PC-3 (cell line): ENCODE measurements around the gene USP17L25. TPM values are rescaled to one million over a fixed set of nuclear protein-coding genes. Genes with fewer than 3 reads are reported as not detected.
"Not testable (repeated sequence)": the region's sequence is repeated elsewhere in the genome, so short reads cannot be mapped to it uniquely, and the experiment has no call there.

Experiments
- ATAC-seq: fragments of 200-7000 bp; cut with Tn5 transposase; 2 replicates; pipeline ENCODE4 v1.9.1; 2020; ENCODE audit warnings: mild to moderate bottlenecking, moderate library complexity
- Bru-seq: library from RNA; stranded (reverse); fragments of 400-500 nt; gene quantifications from one replicate; lab custom pipeline; 2021; lab: Mats Ljungman, UMichigan
- BruChase-seq, 2 experiments: library from RNA; stranded (reverse); fragments of 400-500 nt; gene quantifications; one replicate each; lab custom pipeline; 2021; lab: Mats Ljungman, UMichigan
- BruUV-seq: library from RNA; stranded (reverse); fragments of 400-500 nt; replicated peaks from 2 replicates; lab custom pipeline; 2021; lab: Mats Ljungman, UMichigan
- CTCF ChIA-PET: fragments of 300-600 bp; sonication (Branson Sonifier 250); formaldehyde crosslinking; loops from one replicate; lab custom pipeline; 2022; ENCODE audit warnings: antibody characterized with exemption; lab: Charles Lee
- POLR2A ChIA-PET: fragments of 300-600 bp; sonication (Branson Sonifier 250); formaldehyde crosslinking; loops from one replicate; lab custom pipeline; 2022; ENCODE audit warnings: antibody characterized with exemption; ENCODE audit not compliant: unreplicated experiment; lab: Charles Lee
- DNase-seq: peaks from one replicate; pipeline ENCODE4 v3.0.0-alpha.2; 2015
- H2AFZ ChIP-seq: fragments of 300-600 bp; sonication (generic); 2 replicates; pipeline ENCODE4 v1.6.0; 2016; ENCODE audit warnings: antibody characterized with exemption, low read length
- H3F3A ChIP-seq: fragments of 300-600 bp; sonication (generic); one replicate; pipeline ENCODE4 v1.6.0; 2017; ENCODE audit warnings: antibody characterized with exemption, low read length, control low read depth, mild to moderate bottlenecking; ENCODE audit not compliant: unreplicated experiment
- H3K27ac ChIP-seq: fragments of 300-600 bp; sonication (generic); 2 replicates; pipeline ENCODE4 v1.5.1; 2016; ENCODE audit warnings: mild to moderate bottlenecking, low read length
- H3K27me3 ChIP-seq: fragments of 300-600 bp; sonication (generic); 2 replicates; pipeline ENCODE4 v1.6.1; 2016; ENCODE audit warnings: low read length, mixed read lengths
- H3K36me3 ChIP-seq: fragments of 300-600 bp; sonication (generic); 2 replicates; pipeline ENCODE4 v1.6.1; 2016; ENCODE audit warnings: low read depth, mixed run types, low read length, mixed read lengths
- H3K4me1 ChIP-seq: fragments of 300-600 bp; sonication (generic); 2 replicates; pipeline ENCODE4 v1.5.1; 2016; ENCODE audit warnings: low read length; ENCODE audit not compliant: insufficient read depth
- H3K4me2 ChIP-seq: fragments of 300-600 bp; sonication (generic); 2 replicates; pipeline ENCODE4 v1.6.0; 2016; ENCODE audit warnings: low read length
- H3K4me3 ChIP-seq: fragments of 300-600 bp; sonication (generic); 2 replicates; pipeline ENCODE4 v1.5.1; 2016; ENCODE audit warnings: mild to moderate bottlenecking, low read length, mixed read lengths
- H3K79me2 ChIP-seq: fragments of 300-600 bp; sonication (generic); 2 replicates; pipeline ENCODE4 v1.6.1; 2017; ENCODE audit warnings: low read length, mixed read lengths
- H3K9ac ChIP-seq: fragments of 300-600 bp; sonication (generic); 2 replicates; pipeline ENCODE4 v1.6.0; 2016; ENCODE audit warnings: mild to moderate bottlenecking, low read length
- H3K9me2 ChIP-seq: fragments of 300-600 bp; sonication (generic); replicated peaks from 2 replicates; pipeline ENCODE4 v1.6.1; 2016; ENCODE audit warnings: mixed run types, low read length, mixed read lengths
- H3K9me3 ChIP-seq: fragments of 300-600 bp; sonication (generic); 2 replicates; pipeline ENCODE4 v1.6.1; 2016; ENCODE audit warnings: low read length, mixed read lengths
- H4K20me1 ChIP-seq: fragments of 300-600 bp; sonication (generic); 2 replicates; pipeline ENCODE4 v1.6.1; 2016; ENCODE audit warnings: low read length, mixed read lengths
- intact Hi-C: fragments of 100-400 bp; cut with micrococcal nuclease; formaldehyde crosslinking; loops from 2 replicates; pipeline ENCODE4 v1.9.0; 2023
- long read RNA-seq: library from polyadenylated mRNA; unstranded; transcript quantifications from one replicate; pipeline ENCODE4 v2.0.0, GENCODE V29; 2021; ENCODE audit not compliant: unreplicated experiment
- total RNA-seq: library from RNA; depleted of rRNA; stranded (reverse); fragments of >200 nt; gene quantifications from 2 replicates; pipeline ENCODE4 v1.2.3, GENCODE V29; 2014; rRNA removed

USP17L25 gene, protein sequence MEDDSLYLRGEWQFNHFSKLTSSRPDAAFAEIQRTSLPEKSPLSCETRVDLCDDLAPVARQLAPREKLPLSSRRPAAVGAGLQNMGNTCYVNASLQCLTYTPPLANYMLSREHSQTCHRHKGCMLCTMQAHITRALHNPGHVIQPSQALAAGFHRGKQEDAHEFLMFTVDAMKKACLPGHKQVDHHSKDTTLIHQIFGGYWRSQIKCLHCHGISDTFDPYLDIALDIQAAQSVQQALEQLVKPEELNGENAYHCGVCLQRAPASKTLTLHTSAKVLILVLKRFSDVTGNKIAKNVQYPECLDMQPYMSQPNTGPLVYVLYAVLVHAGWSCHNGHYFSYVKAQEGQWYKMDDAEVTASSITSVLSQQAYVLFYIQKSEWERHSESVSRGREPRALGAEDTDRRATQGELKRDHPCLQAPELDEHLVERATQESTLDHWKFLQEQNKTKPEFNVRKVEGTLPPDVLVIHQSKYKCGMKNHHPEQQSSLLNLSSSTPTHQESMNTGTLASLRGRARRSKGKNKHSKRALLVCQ
- total RNA-seq (not detected in 2 replicates), Bru-seq, nascent RNA (not detected), BruChase-seq, experiment 1, labeled RNA remaining after a 6-hour chase (not detected), BruChase-seq, experiment 2, labeled RNA remaining after a 2-hour chase (not detected)
- long read RNA-seq, partial matches to known transcripts: 0 of 1 reads
- long read RNA-seq, other reads (novel, unspliced or antisense): 0 of 1 reads

DNA sequence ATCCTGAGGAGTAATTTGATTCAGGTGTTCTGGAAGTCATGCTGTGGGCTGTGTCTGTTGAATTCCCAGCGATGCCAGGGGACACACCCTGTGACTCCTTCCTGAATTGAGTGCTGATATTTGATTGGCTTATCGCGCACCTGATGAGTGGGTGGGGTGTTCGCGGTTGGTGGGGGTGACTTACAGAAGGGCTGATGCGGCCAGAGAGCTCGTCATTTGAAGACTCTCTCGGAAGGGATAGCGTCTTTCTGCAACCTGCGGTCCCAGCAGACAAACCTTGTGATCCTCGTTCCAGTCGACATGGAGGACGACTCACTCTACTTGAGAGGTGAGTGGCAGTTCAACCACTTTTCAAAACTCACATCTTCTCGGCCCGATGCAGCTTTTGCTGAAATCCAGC is at the start of gene USP17L25:
Gene USP17L25 (plus strand): TSS at position 301 of the 400 bp plus-strand sequence. CDS start 0 bp downstream, at position 301.
- H3K9ac ChIP-seq, DNase-seq, H3K9me2 ChIP-seq, H3K27me3 ChIP-seq, POLR2A ChIA-PET, H3K27ac ChIP-seq, H3F3A ChIP-seq, intact Hi-C loops, H3K79me2 ChIP-seq, H3K36me3 ChIP-seq, H2AFZ ChIP-seq, ATAC-seq, H3K9me3 ChIP-seq, BruUV-seq, H3K4me3 ChIP-seq, CTCF ChIA-PET, H3K4me2 ChIP-seq, H4K20me1 ChIP-seq, H3K4me1 ChIP-seq: not testable (repeated sequence)

DNA sequence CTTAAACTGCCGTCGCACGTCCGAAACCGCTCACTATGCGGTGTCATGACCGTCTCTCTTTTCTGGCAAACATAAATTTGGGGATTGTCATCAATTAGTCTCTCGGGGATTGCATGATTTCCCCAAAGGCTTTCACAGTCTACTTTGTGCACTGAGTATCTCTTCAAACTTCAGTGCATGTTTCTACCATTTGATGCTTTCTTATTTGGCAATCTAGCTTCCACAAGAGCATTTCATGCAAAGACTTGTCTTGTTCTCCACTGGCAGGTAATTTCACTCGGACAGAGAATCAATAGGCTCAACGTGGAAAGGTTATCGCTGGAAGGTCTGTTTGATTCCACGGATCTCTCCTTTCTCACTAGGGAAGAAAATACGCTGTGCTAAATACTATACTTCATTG is 5.5 kb upstream of the USP17L25 start:
- DNase-seq, POLR2A ChIA-PET, H3K79me2 ChIP-seq, H3K4me2 ChIP-seq, H3F3A ChIP-seq, H3K9me3 ChIP-seq, BruUV-seq, H3K9me2 ChIP-seq, ATAC-seq, H3K4me3 ChIP-seq, H3K4me1 ChIP-seq, H3K27me3 ChIP-seq, intact Hi-C loops, CTCF ChIA-PET, H3K27ac ChIP-seq, H3K9ac ChIP-seq, H3K36me3 ChIP-seq, H4K20me1 ChIP-seq, H2AFZ ChIP-seq: not testable (repeated sequence)

DNA sequence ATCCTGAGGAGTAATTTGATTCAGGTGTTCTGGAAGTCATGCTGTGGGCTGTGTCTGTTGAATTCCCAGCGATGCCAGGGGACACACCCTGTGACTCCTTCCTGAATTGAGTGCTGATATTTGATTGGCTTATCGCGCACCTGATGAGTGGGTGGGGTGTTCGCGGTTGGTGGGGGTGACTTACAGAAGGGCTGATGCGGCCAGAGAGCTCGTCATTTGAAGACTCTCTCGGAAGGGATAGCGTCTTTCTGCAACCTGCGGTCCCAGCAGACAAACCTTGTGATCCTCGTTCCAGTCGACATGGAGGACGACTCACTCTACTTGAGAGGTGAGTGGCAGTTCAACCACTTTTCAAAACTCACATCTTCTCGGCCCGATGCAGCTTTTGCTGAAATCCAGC is 4.8 kb upstream of the USP17L25 start, which contains the start of gene USP17L24:
Gene USP17L24 (plus strand): TSS at position 301 of the 400 bp plus-strand sequence. CDS start 0 bp downstream, at position 301.
- H4K20me1 ChIP-seq, H3K9ac ChIP-seq, POLR2A ChIA-PET, H3K9me3 ChIP-seq, intact Hi-C loops, H3K27ac ChIP-seq, H3K79me2 ChIP-seq, ATAC-seq, H3K27me3 ChIP-seq, H3K4me3 ChIP-seq, H3K9me2 ChIP-seq, H3K4me2 ChIP-seq, H2AFZ ChIP-seq, H3F3A ChIP-seq, BruUV-seq, DNase-seq, H3K4me1 ChIP-seq, H3K36me3 ChIP-seq, CTCF ChIA-PET: not testable (repeated sequence)

DNA sequence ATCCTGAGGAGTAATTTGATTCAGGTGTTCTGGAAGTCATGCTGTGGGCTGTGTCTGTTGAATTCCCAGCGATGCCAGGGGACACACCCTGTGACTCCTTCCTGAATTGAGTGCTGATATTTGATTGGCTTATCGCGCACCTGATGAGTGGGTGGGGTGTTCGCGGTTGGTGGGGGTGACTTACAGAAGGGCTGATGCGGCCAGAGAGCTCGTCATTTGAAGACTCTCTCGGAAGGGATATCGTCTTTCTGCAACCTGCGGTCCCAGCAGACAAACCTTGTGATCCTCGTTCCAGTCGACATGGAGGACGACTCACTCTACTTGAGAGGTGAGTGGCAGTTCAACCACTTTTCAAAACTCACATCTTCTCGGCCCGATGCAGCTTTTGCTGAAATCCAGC is 4.6 kb downstream of the USP17L25 start, which contains the start of gene USP17L26:
Gene USP17L26 (plus strand): TSS at position 301 of the 400 bp plus-strand sequence. CDS start 0 bp downstream, at position 301.
- POLR2A ChIA-PET, ATAC-seq: not testable (repeated sequence)

DNA sequence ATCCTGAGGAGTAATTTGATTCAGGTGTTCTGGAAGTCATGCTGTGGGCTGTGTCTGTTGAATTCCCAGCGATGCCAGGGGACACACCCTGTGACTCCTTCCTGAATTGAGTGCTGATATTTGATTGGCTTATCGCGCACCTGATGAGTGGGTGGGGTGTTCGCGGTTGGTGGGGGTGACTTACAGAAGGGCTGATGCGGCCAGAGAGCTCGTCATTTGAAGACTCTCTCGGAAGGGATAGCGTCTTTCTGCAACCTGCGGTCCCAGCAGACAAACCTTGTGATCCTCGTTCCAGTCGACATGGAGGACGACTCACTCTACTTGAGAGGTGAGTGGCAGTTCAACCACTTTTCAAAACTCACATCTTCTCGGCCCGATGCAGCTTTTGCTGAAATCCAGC is 9.4 kb downstream of the USP17L25 start, which contains the start of gene USP17L5:
Gene USP17L5 (plus strand): TSS at position 301 of the 400 bp plus-strand sequence. CDS start 0 bp downstream, at position 301.
- H3K27me3 ChIP-seq, H3K4me1 ChIP-seq, POLR2A ChIA-PET, H2AFZ ChIP-seq, BruUV-seq, H3K9me2 ChIP-seq, H3K4me3 ChIP-seq, H3K27ac ChIP-seq, H3F3A ChIP-seq, H4K20me1 ChIP-seq, H3K4me2 ChIP-seq, H3K9me3 ChIP-seq, ATAC-seq, H3K9ac ChIP-seq, H3K79me2 ChIP-seq, H3K36me3 ChIP-seq, CTCF ChIA-PET, intact Hi-C loops, DNase-seq: not testable (repeated sequence)

More for the DNA sequence above, 4.6 kb downstream of the USP17L25 start, which contains the start of gene USP17L26:
- H3K4me2 ChIP-seq, H2AFZ ChIP-seq, CTCF ChIA-PET, H3K79me2 ChIP-seq, H3K27ac ChIP-seq, H3F3A ChIP-seq, H3K4me1 ChIP-seq, H3K27me3 ChIP-seq, H3K9ac ChIP-seq, H3K4me3 ChIP-seq, H3K9me3 ChIP-seq, H3K36me3 ChIP-seq, BruUV-seq, H4K20me1 ChIP-seq, H3K9me2 ChIP-seq, intact Hi-C loops, DNase-seq: not testable (repeated sequence)

DNA sequence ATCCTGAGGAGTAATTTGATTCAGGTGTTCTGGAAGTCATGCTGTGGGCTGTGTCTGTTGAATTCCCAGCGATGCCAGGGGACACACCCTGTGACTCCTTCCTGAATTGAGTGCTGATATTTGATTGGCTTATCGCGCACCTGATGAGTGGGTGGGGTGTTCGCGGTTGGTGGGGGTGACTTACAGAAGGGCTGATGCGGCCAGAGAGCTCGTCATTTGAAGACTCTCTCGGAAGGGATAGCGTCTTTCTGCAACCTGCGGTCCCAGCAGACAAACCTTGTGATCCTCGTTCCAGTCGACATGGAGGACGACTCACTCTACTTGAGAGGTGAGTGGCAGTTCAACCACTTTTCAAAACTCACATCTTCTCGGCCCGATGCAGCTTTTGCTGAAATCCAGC is 14.1 kb downstream of the USP17L25 start, which contains the start of gene USP17L27:
Gene USP17L27 (plus strand): TSS at position 301 of the 400 bp plus-strand sequence. CDS start 0 bp downstream, at position 301.
- H3K9me3 ChIP-seq, ATAC-seq, H3K9ac ChIP-seq, H3F3A ChIP-seq, BruUV-seq, H3K36me3 ChIP-seq, POLR2A ChIA-PET, H3K27ac ChIP-seq, H4K20me1 ChIP-seq, H3K4me2 ChIP-seq, H3K27me3 ChIP-seq, DNase-seq, H3K4me1 ChIP-seq, H3K9me2 ChIP-seq, intact Hi-C loops, H3K4me3 ChIP-seq, CTCF ChIA-PET, H2AFZ ChIP-seq, H3K79me2 ChIP-seq: not testable (repeated sequence)
